Activated CD8-positive, alpha-beta memory T cell treated with anti-CD3 and anti-CD28 coated beads, Interleukin-2, amount 50 U/mL, for 24 hours (primary cell): ENCODE data around the gene PRMT7.

Experiments used
- DNase-seq: peaks from one replicate; pipeline ENCODE4 v3.0.0-alpha.2; 2020; ENCODE audit errors: extremely low read depth

PRMT7 gene

GRCh38 chr16:68363658-68364521, 53.1 kb downstream of the PRMT7 start:
- no peak for DNase-seq

- DNase-seq, result no peak
Measured at GRCh38 chr16:68364561-68364998, 53.8 kb downstream of the PRMT7 start.

- DNase-seq, result no peak
Measured at GRCh38 chr16:68365167-68365817, 54.5 kb downstream of the PRMT7 start.

- no peak for DNase-seq
Measured at GRCh38 chr16:68366062-68366461, 55.2 kb downstream of the PRMT7 start.

GRCh38 chr16:68367030-68367429, 56.2 kb downstream of the PRMT7 start:
- DNase-seq, result no peak

- DNase-seq, result no peak
Measured at GRCh38 chr16:68367440-68367839, 56.6 kb downstream of the PRMT7 start.

GRCh38 chr16:68367891-68368290, 57.1 kb downstream of the PRMT7 start:
- DNase-seq, result no peak

GRCh38 chr16:68368301-68368888, 57.6 kb downstream of the PRMT7 start:
- no peak for DNase-seq

- DNase-seq, result no peak
Measured at GRCh38 chr16:68369168-68369567, 58.3 kb downstream of the PRMT7 start.

- no peak for DNase-seq
Measured at GRCh38 chr16:68369697-68370580, 59.1 kb downstream of the PRMT7 start.

- no peak for DNase-seq
Measured at GRCh38 chr16:68370581-68371275, 59.9 kb downstream of the PRMT7 start.

- DNase-seq, result no peak
Measured at GRCh38 chr16:68371276-68371651, 60.4 kb downstream of the PRMT7 start.

- no peak for DNase-seq
Measured at GRCh38 chr16:68371706-68372380, 61.0 kb downstream of the PRMT7 start.

GRCh38 chr16:68372381-68372720, 61.5 kb downstream of the PRMT7 start:
- DNase-seq, result no peak

GRCh38 chr16:68372806-68373205, 62.0 kb downstream of the PRMT7 start:
- DNase-seq, result no peak

- no peak for DNase-seq
Measured at GRCh38 chr16:68373528-68374245, 62.9 kb downstream of the PRMT7 start.

- no peak for DNase-seq
Measured at GRCh38 chr16:68374246-68374805, 63.5 kb downstream of the PRMT7 start.

- DNase-seq, result no peak
Measured at GRCh38 chr16:68374961-68375660, 64.3 kb downstream of the PRMT7 start.
